SJSA1 (cell line): ENCODE results near the gene PXDN. TPM values are rescaled to one million over a fixed set of nuclear protein-coding genes. Genes with fewer than 3 reads are reported as not detected.

Source experiments
- DNase-seq, 2 experiments: peaks; one replicate each; pipeline ENCODE4 v3.0.0-alpha.2; 2015 to 2020; ENCODE audit warnings: low spot score in 2 of 2, low read depth in 1 of 2
- H3K27ac ChIP-seq: fragments of 250-450 bp; sonication (Bioruptor Pico); 2 replicates; pipeline ENCODE4 v1.5.1; 2020; ENCODE audit warnings: mild to moderate bottlenecking, moderate library complexity
- H3K27me3 ChIP-seq: fragments of 250-450 bp; sonication (Bioruptor Pico); replicated peaks from 2 replicates; pipeline ENCODE4 v1.5.1; 2020; ENCODE audit warnings: mild to moderate bottlenecking, moderate library complexity
- H3K36me3 ChIP-seq: fragments of 250-450 bp; sonication (Bioruptor Pico); 2 replicates; pipeline ENCODE4 v1.5.1; 2020; ENCODE audit warnings: mild to moderate bottlenecking
- H3K4me1 ChIP-seq: fragments of 250-450 bp; sonication (Bioruptor Pico); replicated peaks from 2 replicates; pipeline ENCODE4 v1.6.1; 2021; ENCODE audit warnings: mild to moderate bottlenecking
- H3K4me3 ChIP-seq: fragments of 250-450 bp; sonication (Bioruptor Pico); 2 replicates; pipeline ENCODE4 v1.5.1; 2020; ENCODE audit warnings: mild to moderate bottlenecking
- H3K9me3 ChIP-seq: fragments of 250-450 bp; sonication (Bioruptor Pico); replicated peaks from 2 replicates; pipeline ENCODE4 v1.5.1; 2020; ENCODE audit warnings: mild to moderate bottlenecking
- total RNA-seq: library from RNA; depleted of rRNA; stranded (reverse); fragments of >200 nt; shearing (Covaris generic); gene quantifications from 2 replicates; pipeline ENCODE4 v1.2.3, GENCODE V29; 2014

Gene PXDN
- total RNA-seq, 1 experiment from 2014 or later, result 310 TPM

GRCh38 chr2:1591461-1591770, 152.9 kb downstream of the PXDN start:
- Histone ChIP-seq H3K36me3 (no peaks in the 10 kb centered on the region), H3K9me3 (no peaks in the 10 kb centered on the region), H3K27ac (no peak overlapping the region), H3K27me3 (no peaks in the 10 kb centered on the region), H3K4me3 (no peak overlapping the region), H3K4me1 (peaks cover 69% of the 10 kb centered on the region)
- DNase-seq, result no peak

- DNase-seq, result peak in 1 of 2 experiments; percentile 39
- H3K36me3 ChIP-seq, result no peaks in the 10 kb centered on the region
- H3K4me1 ChIP-seq, result peaks cover 69% of the 10 kb centered on the region
- H3K27ac ChIP-seq, result no peak overlapping the region
- no peaks in the 10 kb centered on the region for H3K27me3 ChIP-seq
- H3K9me3 ChIP-seq, result no peaks in the 10 kb centered on the region
- H3K4me3 ChIP-seq, result no peak overlapping the region
These were observed 153.5 kb downstream of the PXDN start for GRCh38 chr2:1590596-1591460.

GRCh38 chr2:1588978-1589621, 155.2 kb downstream of the PXDN start:
- Histone ChIP-seq H3K27ac (0 out of 2 replicates have a peak overlapping the region, but pooled peaks have one; percentile 29), H3K27me3 (no peaks in the 10 kb centered on the region)

GRCh38 chr2:1588051-1588977, 156.0 kb downstream of the PXDN start:
- H3K27ac ChIP-seq, result 0 out of 2 replicates have a peak overlapping the region, but pooled peaks have one; percentile 29
- H3K9me3 ChIP-seq, result no peaks in the 10 kb centered on the region
- peak in 1 of 2 experiments; percentile 48 for DNase-seq
- H3K36me3 ChIP-seq, result no peaks in the 10 kb centered on the region
- no peak overlapping the region for H3K4me3 ChIP-seq
- H3K27me3 ChIP-seq, result no peaks in the 10 kb centered on the region
- peaks cover 54% of the 10 kb centered on the region for H3K4me1 ChIP-seq

More at GRCh38 chr2:1588978-1589621, 155.2 kb downstream of the PXDN start:
- peaks cover 62% of the 10 kb centered on the region for H3K4me1 ChIP-seq
- H3K4me3 ChIP-seq, result no peak overlapping the region
- no peaks in the 10 kb centered on the region for H3K9me3 ChIP-seq
- H3K36me3 ChIP-seq, result no peaks in the 10 kb centered on the region
- peak in 1 of 2 experiments; percentile 37 for DNase-seq

GRCh38 chr2:1586923-1587840, 157.1 kb downstream of the PXDN start:
- Histone ChIP-seq H3K4me3 (no peak overlapping the region), H3K36me3 (no peaks in the 10 kb centered on the region), H3K4me1 (peaks cover 43% of the 10 kb centered on the region), H3K9me3 (no peaks in the 10 kb centered on the region), H3K27me3 (no peaks in the 10 kb centered on the region), H3K27ac (no peak overlapping the region)
- DNase-seq, result peak in 1 of 2 experiments; percentile 49

GRCh38 chr2:1586251-1586922, 157.9 kb downstream of the PXDN start:
- H3K9me3 ChIP-seq, result no peaks in the 10 kb centered on the region
- DNase-seq, result peak in 1 of 2 experiments; percentile 32
- no peaks in the 10 kb centered on the region for H3K27me3 ChIP-seq
- no peak overlapping the region for H3K27ac ChIP-seq
- H3K4me1 ChIP-seq, result peaks cover 35% of the 10 kb centered on the region
- no peak overlapping the region for H3K4me3 ChIP-seq
- no peaks in the 10 kb centered on the region for H3K36me3 ChIP-seq

GRCh38 chr2:1585635-1586034, 158.7 kb downstream of the PXDN start:
- Histone ChIP-seq H3K27ac (no peak overlapping the region), H3K4me3 (no peak overlapping the region), H3K9me3 (no peaks in the 10 kb centered on the region), H3K27me3 (no peaks in the 10 kb centered on the region), H3K36me3 (no peaks in the 10 kb centered on the region), H3K4me1 (peaks cover 32% of the 10 kb centered on the region)
- no peak for DNase-seq

- Histone ChIP-seq H3K4me1 (peaks cover 27% of the 10 kb centered on the region), H3K4me3 (no peak overlapping the region), H3K27me3 (no peaks in the 10 kb centered on the region), H3K9me3 (no peaks in the 10 kb centered on the region), H3K36me3 (no peaks in the 10 kb centered on the region), H3K27ac (no peak overlapping the region)
- no peak for DNase-seq
These were observed 159.4 kb downstream of the PXDN start for GRCh38 chr2:1584691-1585485.

- Histone ChIP-seq H3K9me3 (no peaks in the 10 kb centered on the region), H3K27ac (no peak overlapping the region), H3K27me3 (no peaks in the 10 kb centered on the region), H3K36me3 (no peaks in the 10 kb centered on the region), H3K4me3 (no peak overlapping the region), H3K4me1 (peaks cover 24% of the 10 kb centered on the region)
- no peak for DNase-seq
These were observed 160.2 kb downstream of the PXDN start for GRCh38 chr2:1584051-1584531.

GRCh38 chr2:1582891-1583341, 161.4 kb downstream of the PXDN start:
- Histone ChIP-seq H3K27ac (no peak overlapping the region), H3K4me3 (no peak overlapping the region), H3K36me3 (no peaks in the 10 kb centered on the region), H3K9me3 (no peaks in the 10 kb centered on the region), H3K27me3 (no peaks in the 10 kb centered on the region), H3K4me1 (peaks cover 14% of the 10 kb centered on the region)
- no peak for DNase-seq

- no peak for DNase-seq
- H3K4me3 ChIP-seq, result no peak overlapping the region
- 0 out of 2 replicates have a peak, but pooled peaks cover 3% of the 10 kb centered on the region for H3K27me3 ChIP-seq
- no peaks in the 10 kb centered on the region for H3K36me3 ChIP-seq
- no peaks in the 10 kb centered on the region for H3K9me3 ChIP-seq
- no peak overlapping the region for H3K27ac ChIP-seq
- H3K4me1 ChIP-seq, result peaks cover 12% of the 10 kb centered on the region
These were observed 162.2 kb downstream of the PXDN start for GRCh38 chr2:1581965-1582625.
